ENCODE results near the gene TGFBRAP1.

DNA sequence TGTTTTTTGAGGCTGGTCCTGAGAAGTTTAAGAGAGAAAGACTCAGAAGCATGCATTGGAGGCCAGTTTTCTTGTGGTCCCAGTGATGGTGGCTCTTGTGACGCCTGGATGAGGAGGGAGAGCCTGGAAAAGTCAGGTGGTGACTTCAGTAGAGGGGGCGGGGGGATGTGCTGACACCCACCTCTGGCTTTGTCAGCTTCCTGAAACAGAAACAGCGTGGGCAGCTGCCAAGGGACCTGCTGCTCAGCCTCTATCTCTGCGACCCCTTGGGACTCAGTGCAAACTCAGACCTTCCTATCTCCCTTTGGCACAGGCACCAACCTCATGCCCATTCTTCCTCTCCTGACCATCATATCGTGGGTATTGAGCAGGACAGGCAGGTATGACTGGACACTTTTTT is 6.4 kb downstream of the TGFBRAP1 start:
- TF ChIP-seq, protein P1, sequence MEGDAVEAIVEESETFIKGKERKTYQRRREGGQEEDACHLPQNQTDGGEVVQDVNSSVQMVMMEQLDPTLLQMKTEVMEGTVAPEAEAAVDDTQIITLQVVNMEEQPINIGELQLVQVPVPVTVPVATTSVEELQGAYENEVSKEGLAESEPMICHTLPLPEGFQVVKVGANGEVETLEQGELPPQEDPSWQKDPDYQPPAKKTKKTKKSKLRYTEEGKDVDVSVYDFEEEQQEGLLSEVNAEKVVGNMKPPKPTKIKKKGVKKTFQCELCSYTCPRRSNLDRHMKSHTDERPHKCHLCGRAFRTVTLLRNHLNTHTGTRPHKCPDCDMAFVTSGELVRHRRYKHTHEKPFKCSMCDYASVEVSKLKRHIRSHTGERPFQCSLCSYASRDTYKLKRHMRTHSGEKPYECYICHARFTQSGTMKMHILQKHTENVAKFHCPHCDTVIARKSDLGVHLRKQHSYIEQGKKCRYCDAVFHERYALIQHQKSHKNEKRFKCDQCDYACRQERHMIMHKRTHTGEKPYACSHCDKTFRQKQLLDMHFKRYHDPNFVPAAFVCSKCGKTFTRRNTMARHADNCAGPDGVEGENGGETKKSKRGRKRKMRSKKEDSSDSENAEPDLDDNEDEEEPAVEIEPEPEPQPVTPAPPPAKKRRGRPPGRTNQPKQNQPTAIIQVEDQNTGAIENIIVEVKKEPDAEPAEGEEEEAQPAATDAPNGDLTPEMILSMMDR (IDR thresholded peaks at IDR 0.05; ENCODE audit: low read depth, low read length) = no peak
- TF ChIP-seq MYC (IDR thresholded peaks at IDR 0.05; ENCODE audit: low read depth, low read length) (no peak), POLR2A (IDR thresholded peaks at IDR 0.05; ENCODE audit: extremely low read depth, insufficient read length) (no peak)
- TF ChIP-seq, protein P2, sequence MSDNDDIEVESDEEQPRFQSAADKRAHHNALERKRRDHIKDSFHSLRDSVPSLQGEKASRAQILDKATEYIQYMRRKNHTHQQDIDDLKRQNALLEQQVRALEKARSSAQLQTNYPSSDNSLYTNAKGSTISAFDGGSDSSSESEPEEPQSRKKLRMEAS (IDR thresholded peaks at IDR 0.05; ENCODE audit: low read depth, low read length) = no peak
